Hematopoietic multipotent progenitor cell treated with erythropoietin and hydrocortisone succinate and interleukin-3 and kit ligand, for 4 days (in vitro differentiated cells): ENCODE measurements around the gene LHPP.
"Not testable (repeated sequence)": the region's sequence is repeated elsewhere in the genome, so short reads cannot be mapped to it uniquely, and the experiment has no call there.

Source experiments
- DNase-seq: peaks from one replicate; pipeline ENCODE4 v3.0.0-alpha.2; 2015

Gene LHPP

DNA sequence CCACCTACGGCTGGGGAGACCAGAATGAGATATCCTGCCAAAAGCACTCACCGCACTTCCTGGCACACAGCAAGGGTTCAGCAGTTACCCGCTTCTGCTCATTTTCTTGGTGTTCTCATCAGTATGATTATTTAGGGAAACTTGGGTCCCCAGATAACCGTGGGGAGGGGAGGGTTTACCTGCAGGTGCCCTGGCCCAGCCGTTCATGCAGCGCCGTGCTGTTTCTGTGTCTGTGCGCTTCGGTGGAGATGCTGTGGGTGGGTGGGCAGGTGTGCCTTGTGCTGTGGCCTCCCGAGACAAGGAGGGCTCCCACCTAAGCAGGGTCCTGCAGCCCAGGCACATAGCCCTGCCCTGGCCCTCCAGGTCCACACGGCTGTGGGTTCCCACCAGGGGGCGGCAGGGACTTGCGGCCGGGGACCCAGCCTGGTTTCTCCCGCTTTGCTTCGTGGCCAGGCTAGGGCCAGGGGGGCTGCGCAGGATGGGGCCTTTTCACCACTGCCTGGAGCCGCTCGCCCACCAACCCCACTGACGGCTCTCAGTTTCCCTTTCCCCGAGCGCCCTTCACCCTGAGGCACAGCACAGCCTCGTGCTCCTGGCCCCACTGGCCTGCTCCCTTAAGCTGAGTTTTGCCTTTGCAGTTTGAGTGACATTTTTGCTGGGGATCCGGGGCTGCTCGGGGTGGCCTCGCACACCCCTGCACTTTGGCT lies 78.5 kb downstream of the LHPP start:
- DNase-seq = peak; percentile 81

DNA sequence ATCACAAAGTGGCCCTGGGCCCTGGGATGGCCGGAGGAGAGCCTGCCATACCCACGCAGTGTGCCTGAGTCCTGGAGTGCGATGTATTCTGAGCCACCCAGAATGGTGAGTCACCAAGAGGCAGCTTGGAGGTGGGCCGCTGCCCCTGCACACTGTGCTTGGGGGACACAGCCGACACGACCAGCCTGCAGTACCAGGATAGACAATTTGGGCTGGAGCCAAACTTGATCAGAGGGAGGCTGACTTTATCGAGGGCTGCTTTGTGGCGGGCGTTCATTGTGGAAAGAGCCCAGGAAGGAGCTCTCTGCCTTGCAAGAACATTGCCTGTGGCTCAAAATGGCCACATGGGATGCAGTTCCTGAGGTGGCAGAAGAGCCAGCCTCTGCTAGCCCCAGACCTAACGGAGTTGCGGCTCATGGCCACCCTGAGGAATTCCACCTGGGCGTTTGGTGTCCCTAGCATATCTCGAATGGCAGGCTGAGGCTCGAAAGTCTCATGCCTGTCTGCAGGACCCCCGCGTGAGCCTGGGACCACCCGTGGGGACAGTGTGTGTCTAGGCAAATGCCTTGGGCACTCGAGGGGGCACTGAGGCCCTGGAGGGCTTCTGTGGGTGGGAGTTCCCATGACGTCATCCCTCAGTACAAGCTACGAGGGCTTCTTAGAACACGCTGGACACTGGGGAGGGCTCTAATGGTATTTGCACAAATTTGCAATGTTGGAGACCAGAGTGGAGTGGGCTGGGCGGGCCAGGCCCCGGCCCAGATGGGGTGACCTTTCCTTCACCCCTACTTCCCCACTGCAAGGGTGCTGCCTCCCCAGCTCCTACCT lies 79.7 kb downstream of the LHPP start:
- DNase-seq = peak; percentile 30

DNA sequence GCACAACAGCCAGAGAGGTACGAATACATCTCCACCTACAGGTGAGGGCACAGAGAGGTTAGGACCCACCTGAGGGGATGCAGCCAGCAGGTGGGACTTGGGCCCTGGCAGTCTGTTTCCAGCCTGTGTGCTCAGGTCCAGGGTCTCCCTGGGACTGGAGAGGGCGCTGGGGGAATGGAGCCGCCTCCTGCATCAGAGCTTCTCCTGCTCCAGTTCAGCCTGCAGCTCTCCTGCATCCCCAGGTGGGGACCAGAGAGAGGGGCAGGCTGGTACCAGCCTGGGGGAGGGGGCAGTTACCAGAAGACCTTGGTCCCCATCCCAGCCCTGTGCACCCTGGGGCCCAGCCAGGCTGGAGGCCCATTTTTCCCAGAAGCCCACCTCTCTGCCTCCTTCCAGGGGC lies 80.7 kb downstream of the LHPP start:
- DNase-seq = no peak

DNA sequence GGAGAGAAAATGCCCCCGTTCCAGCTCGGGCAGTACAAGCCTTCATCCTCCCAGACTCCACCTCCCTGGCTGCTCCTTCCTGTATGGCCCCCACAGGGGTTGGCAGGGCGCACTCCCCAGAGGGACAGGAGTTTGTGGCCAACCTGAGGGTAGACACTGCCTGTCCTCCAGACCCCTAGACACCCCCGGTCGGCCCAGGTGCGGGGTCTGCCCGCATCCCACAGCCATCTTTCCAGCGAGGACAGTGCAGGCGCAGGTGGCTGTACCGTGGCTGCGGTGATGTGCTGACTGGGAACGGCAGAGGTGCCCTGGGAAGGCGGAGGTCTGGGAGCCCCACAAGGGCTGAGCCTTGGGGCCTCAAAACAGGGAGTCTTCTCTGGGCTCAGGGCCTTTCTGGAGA lies 81.5 kb downstream of the LHPP start:
- DNase-seq = no peak

DNA sequence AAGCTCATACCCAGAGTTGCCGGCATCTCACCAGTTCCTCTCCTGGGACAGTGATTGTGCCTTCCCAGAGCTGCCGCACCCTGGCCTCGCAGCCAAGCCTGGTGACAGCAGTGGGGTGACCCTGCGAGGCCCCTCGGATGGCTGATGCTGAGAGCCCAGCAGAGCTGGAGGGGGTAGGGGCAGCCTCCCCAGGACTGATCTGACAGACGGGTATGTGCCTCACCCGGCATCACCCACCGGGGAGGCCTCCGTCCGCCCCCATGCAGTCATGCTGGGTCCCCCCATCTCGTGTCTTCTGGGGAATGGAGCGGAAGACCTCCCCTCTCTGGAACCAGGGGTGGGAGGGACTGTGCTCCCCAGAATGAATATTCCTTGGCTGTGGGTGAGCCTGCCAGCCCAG lies 82.3 kb downstream of the LHPP start:
- no peak for DNase-seq

DNA sequence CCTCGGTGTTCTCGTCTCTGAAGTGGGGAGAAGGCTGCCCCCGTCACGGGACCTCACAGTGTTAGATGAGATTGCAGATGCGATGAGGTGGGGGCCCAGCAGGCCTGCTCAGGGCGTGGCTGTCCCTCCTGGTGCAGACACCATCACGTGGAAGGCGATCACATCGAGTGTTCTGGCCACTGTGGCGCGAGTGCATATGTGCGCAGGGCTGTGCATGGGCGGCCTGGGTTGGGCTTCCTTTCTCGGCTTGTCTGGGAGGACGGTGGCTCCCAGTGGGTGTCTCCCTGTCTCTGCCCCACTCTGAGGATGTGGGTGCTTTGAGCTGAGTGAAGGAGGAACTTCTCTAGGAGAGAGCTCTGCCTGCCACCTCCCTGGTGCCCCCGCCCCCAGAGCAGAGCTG lies 83.1 kb downstream of the LHPP start:
- no peak for DNase-seq

DNA sequence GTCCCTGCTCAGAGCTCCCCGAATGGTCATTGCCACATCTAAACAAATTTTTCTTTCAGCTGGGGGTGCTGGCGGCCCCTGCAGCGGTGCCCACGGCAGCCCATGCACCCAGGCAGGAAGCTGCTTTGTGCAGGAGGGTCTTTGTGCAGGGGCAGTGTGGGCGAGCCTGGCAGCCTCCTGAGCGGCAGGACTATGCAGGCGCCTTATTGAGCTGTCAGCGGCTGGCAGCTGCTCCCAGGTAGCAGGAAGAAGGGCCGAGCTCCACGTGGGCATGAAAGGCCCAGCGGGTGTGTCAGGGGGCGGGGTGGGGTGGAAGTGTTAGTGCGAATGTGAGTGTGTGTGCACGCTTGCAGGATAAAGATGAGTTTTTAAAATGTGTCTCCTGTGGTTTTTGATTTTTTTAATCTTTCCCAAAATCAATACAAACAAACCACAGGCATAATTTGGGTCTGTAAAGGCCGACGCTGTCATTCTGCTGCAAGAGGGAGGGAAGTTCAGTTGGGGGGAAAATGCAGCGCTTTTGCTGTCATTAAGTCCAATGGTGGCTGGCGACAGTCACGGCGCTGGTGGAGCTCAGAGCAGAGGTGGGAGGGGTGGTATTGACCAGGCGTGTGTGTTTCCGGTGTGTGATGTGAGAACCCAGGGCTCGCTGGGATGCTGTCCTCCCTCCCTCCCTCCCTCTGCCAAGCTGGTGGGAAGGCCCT lies 83.9 kb downstream of the LHPP start:
- no peak for DNase-seq

DNA sequence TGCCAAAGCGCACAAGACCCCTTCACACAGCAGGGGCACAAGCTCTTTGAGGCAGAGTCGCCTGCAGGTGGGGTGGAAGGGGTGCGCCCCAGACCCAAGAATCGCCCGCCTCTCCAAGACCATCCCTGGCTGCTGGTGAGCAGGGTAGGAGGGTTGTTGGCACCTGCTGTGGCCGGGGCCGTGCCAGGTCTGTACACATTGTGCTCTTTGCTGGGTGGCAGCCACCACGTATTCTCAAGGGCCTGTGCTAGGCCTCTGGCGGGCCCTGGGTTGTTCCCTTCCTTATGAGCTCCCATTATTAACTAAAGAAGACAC lies 84.4 kb downstream of the LHPP start:
- no peak for DNase-seq

DNA sequence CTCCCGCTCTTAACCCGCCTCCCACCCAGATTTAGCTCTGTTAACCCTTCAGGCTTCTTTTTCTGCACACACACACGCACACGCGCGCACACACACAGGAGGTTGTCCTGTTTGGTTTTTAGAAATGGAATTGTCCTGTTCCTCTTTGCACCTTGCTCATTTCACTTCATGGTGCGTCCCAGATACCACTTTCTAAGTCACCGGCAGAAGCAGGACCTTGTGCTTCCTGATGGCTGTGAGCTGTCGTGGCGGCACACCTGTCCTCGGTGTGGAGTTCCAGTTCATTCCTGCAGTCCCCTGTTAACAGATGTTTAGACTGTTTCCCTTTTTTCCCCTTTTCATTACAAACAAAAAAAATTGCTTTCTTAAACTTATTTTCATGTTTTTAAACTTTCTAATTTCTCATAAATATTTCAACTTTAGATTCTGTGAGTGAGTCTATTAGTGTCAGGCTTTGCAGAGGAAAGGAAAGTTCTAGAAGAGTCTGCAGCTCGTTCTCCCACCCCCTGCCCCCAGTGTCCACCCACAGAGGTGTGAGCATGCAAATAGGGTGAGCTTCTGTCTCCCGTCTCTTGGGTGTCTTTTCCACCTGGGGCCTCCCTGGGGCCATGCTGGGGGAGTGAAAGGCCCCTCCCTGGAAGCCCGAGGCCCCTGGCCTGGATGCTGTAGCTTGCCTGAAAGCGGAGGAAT lies 85.5 kb downstream of the LHPP start:
- DNase-seq = no peak

DNA sequence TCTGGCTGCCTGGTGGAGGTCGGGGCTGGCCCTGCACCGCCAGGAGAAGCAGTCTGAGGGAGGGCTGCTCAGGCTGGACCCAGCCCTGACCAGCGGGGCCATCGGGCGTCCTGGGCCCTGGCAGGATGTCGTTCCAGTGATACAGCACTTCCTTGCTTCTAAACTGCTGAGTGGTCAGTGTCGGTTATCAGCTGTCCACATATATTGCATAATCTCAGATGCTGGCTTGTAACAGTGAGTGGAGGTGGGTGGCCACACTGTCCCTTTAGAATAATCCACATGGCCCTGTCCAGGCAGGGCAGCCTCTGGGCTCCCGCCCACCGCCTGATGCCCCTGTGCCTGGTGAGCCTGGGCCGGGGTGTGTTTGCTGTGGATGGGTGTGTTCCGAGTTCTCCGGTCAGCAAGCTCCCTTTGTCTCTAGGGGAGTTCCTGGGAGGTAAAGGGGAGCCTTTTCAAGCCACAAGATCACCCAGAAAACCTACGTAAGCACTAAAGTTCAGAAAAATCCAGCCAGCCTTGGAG lies 86.1 kb downstream of the LHPP start:
- no peak for DNase-seq

DNA sequence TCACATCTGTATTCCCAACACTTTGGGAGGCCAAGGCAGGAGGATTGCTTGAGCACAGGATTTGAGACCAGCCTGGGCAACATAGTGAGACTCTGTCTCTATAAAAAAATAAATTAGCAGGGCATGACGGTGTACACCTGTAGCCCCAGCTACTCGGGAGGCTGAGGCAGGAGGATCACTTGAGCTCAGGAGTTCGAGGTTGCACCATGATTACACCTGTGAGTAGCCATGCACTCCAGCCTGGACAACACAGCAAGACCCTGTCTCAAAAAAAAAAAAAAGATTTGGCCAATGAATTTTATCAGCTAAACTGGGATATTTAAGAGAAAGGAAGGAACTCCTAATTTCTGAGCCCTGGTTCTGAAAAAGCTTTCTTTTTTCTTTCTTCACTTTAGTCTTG lies 87.5 kb downstream of the LHPP start:
- not testable (repeated sequence) for DNase-seq

DNA sequence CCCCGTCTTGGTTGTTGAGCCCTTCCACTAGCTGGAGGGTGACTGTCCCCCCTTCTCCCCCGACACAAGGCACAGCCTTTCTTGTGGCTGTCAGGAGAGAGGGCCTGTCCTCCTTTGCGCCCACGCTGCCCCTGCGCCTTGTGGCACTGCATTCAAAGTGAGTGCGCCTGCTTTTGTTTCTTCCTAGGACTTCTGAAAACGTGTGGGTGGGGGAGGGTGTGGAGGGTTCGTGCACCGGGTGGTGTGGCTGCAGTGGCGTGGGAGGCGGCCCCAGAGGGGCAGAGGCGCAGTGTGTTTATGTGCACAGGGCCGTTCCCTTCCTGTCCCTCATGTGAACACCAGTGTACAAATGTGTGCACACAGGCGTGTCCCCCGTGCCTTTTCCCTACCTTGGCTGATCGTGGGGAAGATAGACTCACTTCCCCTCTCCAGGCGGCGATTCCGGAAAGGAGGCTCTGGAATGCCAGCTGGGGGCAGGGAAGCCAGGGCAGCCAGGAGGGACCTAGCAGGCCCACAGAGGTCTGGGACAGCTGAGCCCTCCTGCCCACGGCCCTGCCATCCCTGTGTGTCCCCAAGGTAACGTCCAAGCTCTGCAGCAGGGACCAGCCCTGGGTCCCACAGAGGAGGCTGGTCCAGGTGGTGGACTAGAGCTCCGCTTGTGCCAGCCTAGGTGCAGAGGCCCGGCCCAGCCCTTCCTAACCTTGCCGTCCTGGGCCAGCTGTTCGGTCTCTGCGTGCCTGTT lies 88.8 kb downstream of the LHPP start:
- DNase-seq = no peak

DNA sequence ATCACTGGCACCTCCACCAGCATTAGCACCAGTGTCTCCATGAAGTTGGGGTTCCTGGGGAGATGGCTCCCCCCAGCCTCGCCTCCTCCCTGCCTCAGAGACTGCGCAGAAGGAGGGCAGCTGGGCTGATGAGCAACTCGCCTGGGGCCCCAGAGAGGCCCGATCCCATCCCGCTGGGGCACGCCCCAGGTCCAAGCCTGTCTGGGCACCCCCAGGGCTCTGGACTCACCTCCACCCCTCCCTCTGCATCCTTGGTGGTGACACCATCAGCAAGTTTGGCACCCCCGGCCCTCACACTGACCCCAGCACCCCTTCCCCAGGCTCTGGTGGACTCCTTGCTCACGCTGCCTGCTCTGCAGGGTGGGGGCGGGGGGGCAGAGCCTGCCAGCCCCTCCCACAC lies 89.5 kb downstream of the LHPP start:
- no peak for DNase-seq

DNA sequence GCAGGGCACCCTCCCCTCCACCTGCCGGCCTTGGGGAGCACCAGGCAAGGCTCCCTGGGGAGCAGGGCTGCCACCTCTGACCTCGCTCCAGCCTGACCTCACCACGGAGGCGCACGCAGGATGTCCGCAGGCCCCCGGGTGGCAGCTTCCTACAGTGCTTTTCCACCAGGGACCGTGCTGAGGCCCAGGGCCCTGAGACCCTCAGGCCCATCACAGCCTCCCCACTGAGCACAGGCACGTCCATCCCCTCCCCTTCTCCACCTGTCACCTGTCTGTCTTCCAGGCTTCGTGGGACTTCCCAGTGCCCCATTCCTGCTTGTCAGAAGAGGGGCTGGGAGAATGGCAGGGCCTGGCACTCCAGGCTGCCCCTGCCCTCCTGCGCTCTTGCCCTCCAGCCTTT lies 90.1 kb downstream of the LHPP start:
- DNase-seq = no peak

DNA sequence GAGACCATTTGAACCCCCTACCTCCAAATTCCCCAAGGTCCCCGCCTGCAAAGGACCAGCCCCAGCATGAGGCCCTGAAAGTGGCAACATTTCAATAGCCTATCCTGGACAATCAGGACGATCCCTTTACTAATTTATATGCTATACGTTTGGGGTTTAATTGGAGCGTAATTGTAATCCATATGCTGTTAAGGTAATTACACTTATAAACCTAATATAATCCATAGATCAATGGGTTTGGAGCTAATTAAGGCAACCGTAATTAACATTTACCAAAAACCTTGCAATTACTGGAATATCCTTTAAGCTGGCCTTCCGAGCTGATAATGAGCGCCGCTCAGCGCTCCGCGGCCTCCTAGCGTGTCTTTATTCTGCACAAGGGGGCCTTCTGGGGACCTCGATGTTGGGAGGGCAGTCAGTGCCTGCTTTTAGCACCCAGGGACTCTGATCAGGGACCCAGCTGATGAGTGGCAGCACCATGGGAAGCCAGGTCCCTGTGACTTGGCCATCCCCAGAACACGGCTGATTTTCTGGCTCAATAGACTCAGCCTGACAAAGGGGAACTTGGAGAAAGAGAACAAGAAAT lies 91.2 kb downstream of the LHPP start:
- no peak for DNase-seq

DNA sequence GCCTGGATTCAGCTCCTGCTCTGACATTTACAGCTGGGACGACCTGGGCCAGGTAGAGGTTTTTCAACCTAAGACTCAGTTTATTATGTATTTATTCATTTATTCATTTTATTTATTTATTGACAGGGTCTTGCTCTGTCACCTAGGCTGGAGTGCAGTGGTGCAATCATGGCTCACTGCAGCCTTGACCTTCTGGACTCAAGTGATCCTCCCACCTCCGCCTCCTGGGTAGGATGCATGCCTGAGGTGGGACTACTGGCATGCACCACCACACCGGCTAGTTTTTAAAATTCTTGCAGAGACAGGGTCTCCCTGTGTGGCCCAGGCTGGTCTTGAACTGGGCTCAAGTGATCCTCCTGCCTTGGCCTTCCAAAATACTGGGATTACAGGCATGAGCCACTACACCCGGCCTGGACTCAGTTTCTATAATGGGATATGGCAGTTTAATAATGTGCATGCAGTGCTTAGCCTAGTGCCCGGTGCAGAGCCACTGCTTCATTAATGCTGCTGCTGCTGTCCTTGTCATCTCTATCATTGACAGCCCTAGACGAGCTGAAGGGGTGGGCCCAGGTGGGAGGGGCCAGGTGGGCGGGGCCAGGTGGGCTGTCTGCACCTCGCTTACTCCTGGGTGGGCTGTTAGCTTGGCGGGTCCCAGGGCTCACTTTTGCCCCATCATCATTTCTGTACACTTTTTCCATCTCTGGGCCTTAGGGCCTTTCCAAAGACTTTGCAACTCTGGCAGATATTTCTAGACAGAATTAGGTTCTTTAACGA lies 92.6 kb downstream of the LHPP start:
- no peak for DNase-seq

DNA sequence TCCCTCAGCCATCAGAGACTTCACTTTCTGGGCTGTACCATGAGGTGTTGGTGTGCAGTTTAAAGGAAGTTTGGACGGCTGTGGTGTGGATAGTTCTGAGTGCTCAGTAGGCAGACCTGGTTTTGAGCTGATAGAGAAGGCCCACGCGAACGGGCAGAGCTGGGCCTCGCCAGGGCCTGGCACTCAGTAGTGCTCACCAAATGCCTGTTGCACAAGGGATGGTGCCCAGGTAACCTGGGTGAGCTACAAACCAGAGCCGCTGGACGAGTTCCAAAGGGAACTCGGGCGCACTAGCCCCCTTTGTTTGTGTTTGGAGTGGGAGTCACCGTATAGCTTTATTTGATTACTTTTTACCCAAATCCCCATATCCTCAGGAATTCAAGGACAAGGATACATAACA lies 95.5 kb downstream of the LHPP start:
- DNase-seq = no peak

DNA sequence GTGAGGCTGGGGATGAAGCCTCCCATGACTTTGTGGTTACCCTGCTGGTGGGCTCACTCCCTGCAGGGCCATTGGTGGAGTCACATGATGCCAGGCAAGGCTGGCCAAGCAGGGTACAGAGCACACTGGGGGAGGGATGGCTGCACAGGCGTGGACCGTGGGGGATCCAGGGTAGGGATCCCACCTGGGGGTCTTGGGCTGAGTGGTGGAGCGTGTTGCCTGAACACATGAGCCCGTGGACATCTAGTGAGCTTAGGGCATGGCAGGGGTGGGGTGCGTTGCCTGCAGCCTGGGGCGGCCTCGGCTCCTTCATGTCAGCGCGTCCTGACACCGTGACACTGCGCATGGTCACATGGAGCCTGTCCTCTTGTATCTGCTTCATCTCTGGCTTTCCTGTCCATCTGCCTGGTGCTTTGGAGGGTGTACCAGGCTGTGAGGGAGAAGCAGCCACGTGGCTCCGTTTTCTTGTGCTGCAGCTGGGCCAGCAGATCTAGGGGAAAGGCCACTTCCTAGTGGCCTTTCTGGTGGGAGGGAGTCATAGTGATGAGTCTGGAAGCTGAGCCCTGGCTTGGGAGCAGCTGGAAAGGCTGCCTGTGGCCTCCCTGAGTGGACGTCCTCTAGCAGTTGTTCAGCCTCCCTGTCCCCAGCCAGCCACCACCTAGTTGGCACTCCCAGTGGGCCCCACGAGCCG lies 96.2 kb downstream of the LHPP start:
- no peak for DNase-seq

DNA sequence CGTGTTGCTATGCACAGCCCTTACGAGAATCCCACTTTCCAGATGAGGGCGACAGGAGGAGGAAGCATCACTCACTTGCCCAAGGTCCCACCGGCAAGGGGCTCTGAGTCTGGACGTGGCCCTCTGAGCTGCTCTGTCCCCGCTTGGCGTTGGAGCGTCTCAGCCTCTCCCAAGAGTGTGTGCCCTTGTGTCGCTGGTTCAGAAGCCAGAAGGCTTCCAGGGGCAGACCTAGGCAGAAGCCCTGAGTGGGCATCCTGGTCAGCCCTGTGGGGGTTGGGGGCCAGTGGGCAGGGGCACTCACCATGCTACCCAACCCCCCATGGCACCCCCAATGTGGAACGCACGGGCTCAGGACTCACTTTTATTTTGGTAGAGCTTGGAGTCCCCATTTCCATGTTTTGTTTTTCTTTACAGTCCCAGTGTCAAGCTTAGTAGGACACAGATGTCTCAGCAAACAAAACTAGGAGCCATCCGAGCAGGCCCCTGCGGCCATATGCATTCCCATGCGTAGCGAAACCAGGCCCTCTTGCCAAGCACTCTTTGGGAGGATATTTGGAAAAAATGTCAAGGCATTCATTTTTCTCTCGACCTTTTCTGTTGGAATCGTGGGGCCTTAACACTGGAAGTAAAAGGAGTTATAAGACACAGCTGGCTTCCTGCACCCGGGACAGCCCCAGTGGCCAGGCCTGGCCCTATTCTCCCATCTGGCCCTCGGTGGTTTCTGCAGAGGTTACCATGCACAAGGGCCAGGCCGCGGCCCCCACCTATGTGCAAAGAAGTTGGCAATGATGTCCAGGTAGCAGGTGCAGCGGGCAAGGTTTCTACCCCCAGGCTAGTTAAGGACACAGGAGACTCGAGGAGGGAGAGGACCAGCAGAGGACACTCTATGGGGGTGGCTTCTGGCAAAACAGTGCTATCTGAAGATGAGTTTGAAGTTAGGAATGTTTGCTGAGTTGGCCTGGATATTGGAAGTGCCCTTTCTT lies 97.0 kb downstream of the LHPP start:
- DNase-seq = no peak
